BLaER1 (cell line): Measurements from ENCODE around the gene PRIM1.

ENCODE experiments used
- H3K27ac ChIP-seq: shearing (Covaris generic); formaldehyde crosslinking; 2 replicates; pipeline ENCODE4 v1.8.1; 2022
- H3K27me3 ChIP-seq: shearing (Covaris generic); formaldehyde crosslinking; 2 replicates; pipeline ENCODE4 v1.8.1; 2022
- H3K36me3 ChIP-seq: shearing (Covaris generic); formaldehyde crosslinking; 2 replicates; pipeline ENCODE4 v1.8.1; 2022
- H3K4me1 ChIP-seq: shearing (Covaris generic); formaldehyde crosslinking; 2 replicates; pipeline ENCODE4 v1.8.1; 2022
- H3K4me2 ChIP-seq: shearing (Covaris generic); formaldehyde crosslinking; 2 replicates; pipeline ENCODE4 v1.8.1; 2022
- H3K4me3 ChIP-seq: shearing (Covaris generic); formaldehyde crosslinking; 2 replicates; pipeline ENCODE4 v1.8.1; 2022
- H3K9ac ChIP-seq: shearing (Covaris generic); formaldehyde crosslinking; 2 replicates; pipeline ENCODE4 v1.8.1; 2022
- H3K9me3 ChIP-seq: shearing (Covaris generic); formaldehyde crosslinking; 2 replicates; pipeline ENCODE4 v1.8.1; 2022
- H4K20me1 ChIP-seq: shearing (Covaris generic); formaldehyde crosslinking; 2 replicates; pipeline ENCODE4 v1.8.1; 2022
- Cebpa-rat ChIP-seq: shearing (Covaris generic); IDR thresholded peaks from 2 replicates; pipeline ENCODE4 v1.8.1; 2022

The PRIM1 gene

DNA sequence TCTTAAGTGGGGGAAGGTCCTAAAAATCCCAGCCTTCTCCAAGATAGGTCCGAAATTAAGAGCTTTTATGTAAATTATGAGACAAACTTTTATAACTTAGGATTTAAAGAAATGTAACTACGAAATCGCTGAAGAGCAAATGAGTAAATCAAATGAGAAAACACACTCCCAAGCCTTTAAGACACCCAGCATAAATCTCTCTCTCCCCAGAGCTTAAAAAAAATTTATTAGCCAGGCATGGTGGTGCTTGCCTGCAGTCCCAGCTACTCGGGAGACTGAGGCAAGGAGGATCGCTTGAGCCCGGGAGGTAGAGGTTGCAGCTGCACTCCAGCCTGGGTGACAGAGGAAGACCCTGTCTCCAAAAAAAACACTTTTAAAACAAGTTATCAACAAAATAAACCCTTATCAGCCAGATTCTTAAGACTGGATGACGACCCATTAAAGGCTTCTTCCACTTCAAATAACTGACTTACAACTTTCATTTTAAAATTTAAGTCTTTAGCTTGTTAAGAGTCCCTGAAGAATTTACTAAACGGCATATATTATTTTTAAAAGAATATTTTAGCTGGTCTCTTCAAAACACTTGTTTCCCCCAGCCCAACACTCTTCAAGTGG, 67.3 kb downstream of the PRIM1 start:
- peak overlapping the region; percentile 99 for H3K9ac ChIP-seq
- H3K27me3 ChIP-seq: no peaks in the 10 kb centered on the region
- H3K36me3 ChIP-seq: peaks cover 36% of the 10 kb centered on the region
- peak overlapping the region; percentile 99 for H3K27ac ChIP-seq
- peak overlapping the region; percentile 94 for H3K4me3 ChIP-seq
- H3K4me2 ChIP-seq: peak overlapping the region; percentile 93
- H3K4me1 ChIP-seq: peaks cover 55% of the 10 kb centered on the region
- TF ChIP-seq Cebpa-rat: no peak
- no peaks in the 10 kb centered on the region for H3K9me3 ChIP-seq
- peaks cover 75% of the 10 kb centered on the region for H4K20me1 ChIP-seq

DNA sequence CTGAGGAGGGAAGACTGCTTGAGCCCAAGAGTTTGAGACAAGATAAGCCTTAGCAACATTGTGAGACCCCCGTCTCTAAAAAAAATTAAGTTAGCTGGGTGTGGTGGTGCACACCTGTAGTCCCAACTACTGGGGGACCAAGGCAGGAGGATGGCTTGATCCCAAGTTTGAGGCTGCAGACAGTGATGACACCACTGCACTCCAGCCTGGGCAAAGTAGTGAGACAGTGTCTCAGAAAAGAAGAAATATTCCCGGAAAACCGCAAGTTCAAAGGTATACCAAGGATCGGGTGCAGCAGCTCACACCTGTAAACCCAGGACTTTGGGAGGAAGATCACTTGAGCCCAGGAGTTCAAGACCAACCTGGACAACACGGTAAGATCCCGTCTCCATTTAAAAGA, 69.8 kb downstream of the PRIM1 start:
- H3K4me1 ChIP-seq: peaks cover 40% of the 10 kb centered on the region
- peak overlapping the region; percentile 93 for H3K4me2 ChIP-seq
- no peak overlapping the region for H3K4me3 ChIP-seq
- H3K9ac ChIP-seq: no peak overlapping the region
- peaks cover 100% of the 10 kb centered on the region for H4K20me1 ChIP-seq
- no peaks in the 10 kb centered on the region for H3K9me3 ChIP-seq
- H3K36me3 ChIP-seq: peaks cover 60% of the 10 kb centered on the region
- no peaks in the 10 kb centered on the region for H3K27me3 ChIP-seq
- no peak for TF ChIP-seq Cebpa-rat
- no peak overlapping the region for H3K27ac ChIP-seq
